Right lobe of liver (tissue), 4 donors: Measurements from ENCODE around the gene MUTYH.

Experiments
- POLR2A ChIP-seq: fragments of 450-650 bp; IDR thresholded peaks from one replicate; pipeline ENCODE4 v1.6.1; 2017; ENCODE audit warnings: antibody characterized with exemption, mild to moderate bottlenecking
- TF ChIP-seq, protein P1 (sequence below), 4 donors: fragments of 200-600 bp in 3 of 4; fragments of 450-650 bp in 1 of 4; IDR thresholded peaks; one replicate each; pipeline versions ENCODE4 v1.5.1 to v1.8.0; 2016 to 2022; ENCODE audit warnings: antibody characterized with exemption in 4 of 4, mild to moderate bottlenecking in 2 of 4
- donor health status: DM: no; HTN: no; CAD: no.
- donor health status: DM: no; HTN: no; CAD: no.
- donor health status: DM: no; HTN: yes; CAD: no.

DNA sequence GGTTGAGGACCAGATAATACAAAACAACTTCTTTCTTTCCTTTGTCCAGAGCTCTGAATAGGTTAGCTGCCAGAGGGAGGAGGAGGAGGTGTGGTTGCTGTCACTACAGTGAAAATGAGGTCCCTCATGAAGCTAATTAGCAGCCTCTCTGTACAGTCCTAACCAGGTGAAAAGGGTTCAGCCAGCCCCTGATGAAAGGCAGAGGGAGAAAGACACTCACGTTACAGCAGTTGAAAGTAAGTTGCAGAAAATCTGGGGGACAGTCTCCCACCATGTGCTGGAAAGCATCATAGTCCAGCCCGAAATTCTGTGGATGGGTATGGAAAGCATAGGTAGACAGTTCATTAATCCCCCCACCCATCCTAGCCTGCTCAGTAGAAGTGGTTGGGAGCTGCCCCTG lies 6.2 kb upstream of the MUTYH start:
- no peak for TF ChIP-seq POLR2A
- TF ChIP-seq, protein P1, sequence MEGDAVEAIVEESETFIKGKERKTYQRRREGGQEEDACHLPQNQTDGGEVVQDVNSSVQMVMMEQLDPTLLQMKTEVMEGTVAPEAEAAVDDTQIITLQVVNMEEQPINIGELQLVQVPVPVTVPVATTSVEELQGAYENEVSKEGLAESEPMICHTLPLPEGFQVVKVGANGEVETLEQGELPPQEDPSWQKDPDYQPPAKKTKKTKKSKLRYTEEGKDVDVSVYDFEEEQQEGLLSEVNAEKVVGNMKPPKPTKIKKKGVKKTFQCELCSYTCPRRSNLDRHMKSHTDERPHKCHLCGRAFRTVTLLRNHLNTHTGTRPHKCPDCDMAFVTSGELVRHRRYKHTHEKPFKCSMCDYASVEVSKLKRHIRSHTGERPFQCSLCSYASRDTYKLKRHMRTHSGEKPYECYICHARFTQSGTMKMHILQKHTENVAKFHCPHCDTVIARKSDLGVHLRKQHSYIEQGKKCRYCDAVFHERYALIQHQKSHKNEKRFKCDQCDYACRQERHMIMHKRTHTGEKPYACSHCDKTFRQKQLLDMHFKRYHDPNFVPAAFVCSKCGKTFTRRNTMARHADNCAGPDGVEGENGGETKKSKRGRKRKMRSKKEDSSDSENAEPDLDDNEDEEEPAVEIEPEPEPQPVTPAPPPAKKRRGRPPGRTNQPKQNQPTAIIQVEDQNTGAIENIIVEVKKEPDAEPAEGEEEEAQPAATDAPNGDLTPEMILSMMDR (IDR thresholded peaks at IDR 0.05), result no peak
